ENCODE measurements around the gene RAB44. TPM values are rescaled to one million over a fixed set of nuclear protein-coding genes. Genes with fewer than 3 reads are reported as not detected.
A peak's percentile ranks its signal among the peaks of the same experiment; 100 is the strongest.

Gene RAB44
- total and polyA plus RNA-seq, 2 of the 4 experiments (the other 2 are of a cell fraction) = 0.03 TPM; not detected in 1

GRCh38 chr6:36766399-36766945 is 68.8 kb downstream of the RAB44 start (continued):
- TF ChIP-seq SMC3 (IDR thresholded peaks at IDR 0.05; ENCODE audit: low read depth, low read length) = no peak

- H3K36me3 ChIP-seq (ENCODE audit: control insufficient read depth, insufficient read depth, low read length) = no peaks in the 10 kb centered on the region
- H4K8ac ChIP-seq (ENCODE audit: low read depth in 2 of 2, low read length in 2 of 2) = peak overlapping the region; percentile 50 to 54
- H3K27ac ChIP-seq (ENCODE audit: insufficient read depth, low read length) = no peak overlapping the region
- peaks cover 11% of the 10 kb centered on the region for H3K4me1 ChIP-seq (ENCODE audit: control insufficient read depth, insufficient read depth, low read length)
- H2BK20ac ChIP-seq (ENCODE audit: low read depth, low read length) = peak overlapping the region; percentile 60
- H3K4me2 ChIP-seq (ENCODE audit: low read depth, low read length) = no peak overlapping the region
- H3K18ac ChIP-seq (ENCODE audit: low read depth, low read length) = no peak overlapping the region
- ATAC-seq (ENCODE audit: low read depth) (no peak), DNase-seq (peak; percentile 28)
- H3K27me3 ChIP-seq (ENCODE audit: control insufficient read depth, insufficient read depth, low read length) = no peaks in the 10 kb centered on the region; the same call in 1 of the 2 replicates
- ChIA-PET CTCF (interaction anchor here (0.7 to 2.8 kb wide), 6 partner anchors 10 to 249 kb away, joined by 3 to 13 read pairs (median 4); partner anchors contain the start of gene C6orf89), POLR2A (ENCODE audit: unreplicated experiment) (no interaction called here)
- no peak overlapping the region for H2BK5ac ChIP-seq (ENCODE audit: low read depth, low read length, poor library complexity, severe bottlenecking)
- peak overlapping the region; percentile 52 for H2AK9ac ChIP-seq (replicated peaks; ENCODE audit: low read depth, low read length, poor library complexity)
- peak overlapping the region; percentile 77; the same call in 1 of the 2 replicates for H2BK120ac ChIP-seq (ENCODE audit: low read depth, low read length)
- no CpG with 5 or more reads among the region's 7 CpGs for WGBS, 2 experiments (ENCODE audit: extremely low coverage in 2 of 2, insufficient read length in 1 of 2)
- 0 out of 2 replicates have a peak overlapping the region, but pooled peaks have one; percentile 12 for H3K23ac ChIP-seq (ENCODE audit: low read depth, low read length)
- no peak overlapping the region for H3K4me3 ChIP-seq (ENCODE audit: insufficient read depth, low read depth, low read length)
- dilution Hi-C loops (cut with HindIII; ENCODE audit: low sequenced_read_pairs, unreplicated experiment) = no loop called here
- peak overlapping the region; percentile 40; the same call in 1 of the 2 replicates for H4K91ac ChIP-seq (ENCODE audit: insufficient read depth, low read depth, low read length)
- TF ChIP-seq MXI1 (IDR thresholded peaks at IDR 0.05; ENCODE audit: borderline replicate concordance, low read depth, low read length) (no peak), RAD21 (IDR thresholded peaks at IDR 0.05; ENCODE audit: low read length) (no peak), RFX5 (IDR thresholded peaks at IDR 0.05; ENCODE audit: low read depth, low read length) (no peak), CEBPB (IDR thresholded peaks at IDR 0.05; ENCODE audit: low read depth, low read length) (no peak), BHLHE40 (IDR thresholded peaks at IDR 0.05; ENCODE audit: low read depth, low read length) (no peak), MAFK (IDR thresholded peaks at IDR 0.05; ENCODE audit: low read depth, low read length) (no peak), MAZ (IDR thresholded peaks at IDR 0.05; ENCODE audit: borderline replicate concordance, low read depth, low read length) (no peak), POLR2A (IDR thresholded peaks at IDR 0.05; ENCODE audit: low read depth, low read length) (no peak), RCOR1 (IDR thresholded peaks at IDR 0.05; ENCODE audit: insufficient replicate concordance, low read length) (no peak)
- TF ChIP-seq, protein P1, sequence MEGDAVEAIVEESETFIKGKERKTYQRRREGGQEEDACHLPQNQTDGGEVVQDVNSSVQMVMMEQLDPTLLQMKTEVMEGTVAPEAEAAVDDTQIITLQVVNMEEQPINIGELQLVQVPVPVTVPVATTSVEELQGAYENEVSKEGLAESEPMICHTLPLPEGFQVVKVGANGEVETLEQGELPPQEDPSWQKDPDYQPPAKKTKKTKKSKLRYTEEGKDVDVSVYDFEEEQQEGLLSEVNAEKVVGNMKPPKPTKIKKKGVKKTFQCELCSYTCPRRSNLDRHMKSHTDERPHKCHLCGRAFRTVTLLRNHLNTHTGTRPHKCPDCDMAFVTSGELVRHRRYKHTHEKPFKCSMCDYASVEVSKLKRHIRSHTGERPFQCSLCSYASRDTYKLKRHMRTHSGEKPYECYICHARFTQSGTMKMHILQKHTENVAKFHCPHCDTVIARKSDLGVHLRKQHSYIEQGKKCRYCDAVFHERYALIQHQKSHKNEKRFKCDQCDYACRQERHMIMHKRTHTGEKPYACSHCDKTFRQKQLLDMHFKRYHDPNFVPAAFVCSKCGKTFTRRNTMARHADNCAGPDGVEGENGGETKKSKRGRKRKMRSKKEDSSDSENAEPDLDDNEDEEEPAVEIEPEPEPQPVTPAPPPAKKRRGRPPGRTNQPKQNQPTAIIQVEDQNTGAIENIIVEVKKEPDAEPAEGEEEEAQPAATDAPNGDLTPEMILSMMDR (conservative IDR thresholded peaks at IDR 0.05; ENCODE audit: low read depth, low read length) = no peak
- TF ChIP-seq, protein P2, sequence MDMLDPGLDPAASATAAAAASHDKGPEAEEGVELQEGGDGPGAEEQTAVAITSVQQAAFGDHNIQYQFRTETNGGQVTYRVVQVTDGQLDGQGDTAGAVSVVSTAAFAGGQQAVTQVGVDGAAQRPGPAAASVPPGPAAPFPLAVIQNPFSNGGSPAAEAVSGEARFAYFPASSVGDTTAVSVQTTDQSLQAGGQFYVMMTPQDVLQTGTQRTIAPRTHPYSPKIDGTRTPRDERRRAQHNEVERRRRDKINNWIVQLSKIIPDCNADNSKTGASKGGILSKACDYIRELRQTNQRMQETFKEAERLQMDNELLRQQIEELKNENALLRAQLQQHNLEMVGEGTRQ (IDR thresholded peaks at IDR 0.05; ENCODE audit: low read depth, low read length) = no peak
- peaks cover 20% of the 10 kb centered on the region for H3K9me1 ChIP-seq (ENCODE audit: insufficient read depth, low read length)
- peak overlapping the region; percentile 81 for H2AFZ ChIP-seq (replicated peaks; ENCODE audit: low read length, poor library complexity)
- peak overlapping the region; percentile 75 for H2AK5ac ChIP-seq (ENCODE audit: low read depth, low read length)
- H4K20me1 ChIP-seq (ENCODE audit: insufficient read depth, low read length) = no peaks in the 10 kb centered on the region
- no peak overlapping the region for H3K56ac ChIP-seq (ENCODE audit: extremely low read depth, insufficient read depth, low read length)
- peak overlapping the region; percentile 2; the same call in 1 of the 3 replicates for H2BK15ac ChIP-seq (ENCODE audit: low read depth, low read length)
- intact Hi-C loops (cut with micrococcal nuclease) = loop anchor here (5.0 kb wide), 1 partner anchor 443 kb away; no protein-coding TSS in a partner anchor
- H3K9ac ChIP-seq (ENCODE audit: low read depth, low read length) = no peak overlapping the region
- in situ Hi-C loops (cut with MboI; ENCODE audit: low sequenced_read_pairs) = loop anchor here (5.0 kb wide), 2 partner anchors 243 to 443 kb away; no protein-coding TSS in a partner anchor
- peak overlapping the region; percentile 62 for H3K4ac ChIP-seq (ENCODE audit: low read depth, low read length)
- no peak overlapping the region for H4K5ac ChIP-seq (ENCODE audit: low read depth, low read length)
- H3K9me3 ChIP-seq (ENCODE audit: control insufficient read depth, insufficient read depth, low read length) = no peaks in the 10 kb centered on the region
- no TSS peak for BruUV-seq (replicated peaks)
- peak overlapping the region; percentile 56; the same call in 1 of the 2 replicates for H3K14ac ChIP-seq (replicated peaks; ENCODE audit: low read depth, low read length)
- no peaks in the 10 kb centered on the region for H3K79me1 ChIP-seq (ENCODE audit: low read depth in 1 of 2, low read length in 2 of 2)
These were observed 71.6 kb downstream of the RAB44 start for GRCh38 chr6:36769183-36769675.

Data from IMR-90 (cell line).